ENCODE data around the gene NAV3. TPM values are rescaled to one million over a fixed set of nuclear protein-coding genes. Genes with fewer than 3 reads are reported as not detected.

Gene NAV3
- 1.2 and 8.6 TPM in 2 replicates for total RNA-seq

GRCh38 chr12:77830583-77831351 is at the start of gene NAV3:
TSS of gene NAV3 (plus strand) at chr12:77830894. CDS start at chr12:77831462, 568 bp downstream.

Data from placental epithelial cell (primary cell).